ENCODE data around the gene ROBO1.
"Not testable (repeated sequence)": the region's sequence is repeated elsewhere in the genome, so short reads cannot be mapped to it uniquely, and the experiment has no call there.

The ROBO1 gene

DNA sequence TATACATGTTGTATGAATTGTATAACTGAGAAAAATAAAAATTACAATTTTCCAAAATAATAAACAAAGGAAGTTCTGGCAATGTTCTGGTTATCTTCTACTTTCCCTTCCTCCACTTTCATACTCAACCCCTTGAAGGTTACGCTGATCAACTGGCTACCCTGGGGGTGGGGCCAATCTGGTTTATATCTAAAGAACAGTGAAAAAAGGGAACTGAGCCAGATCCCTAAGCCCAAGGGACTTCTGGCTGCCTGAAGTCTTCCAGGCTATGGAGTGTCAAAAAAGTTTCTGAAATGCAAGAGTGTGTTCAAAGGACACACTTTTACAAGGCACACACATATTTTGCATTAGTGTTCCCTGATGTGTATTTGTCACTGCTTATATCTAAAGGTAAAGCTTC, 591.9 kb downstream of the ROBO1 start:
- H3K27me3 Mint-ChIP-seq (ENCODE audit: low read depth, poor library complexity), result no peaks in the 10 kb centered on the region
- TF ChIP-seq, protein P1, sequence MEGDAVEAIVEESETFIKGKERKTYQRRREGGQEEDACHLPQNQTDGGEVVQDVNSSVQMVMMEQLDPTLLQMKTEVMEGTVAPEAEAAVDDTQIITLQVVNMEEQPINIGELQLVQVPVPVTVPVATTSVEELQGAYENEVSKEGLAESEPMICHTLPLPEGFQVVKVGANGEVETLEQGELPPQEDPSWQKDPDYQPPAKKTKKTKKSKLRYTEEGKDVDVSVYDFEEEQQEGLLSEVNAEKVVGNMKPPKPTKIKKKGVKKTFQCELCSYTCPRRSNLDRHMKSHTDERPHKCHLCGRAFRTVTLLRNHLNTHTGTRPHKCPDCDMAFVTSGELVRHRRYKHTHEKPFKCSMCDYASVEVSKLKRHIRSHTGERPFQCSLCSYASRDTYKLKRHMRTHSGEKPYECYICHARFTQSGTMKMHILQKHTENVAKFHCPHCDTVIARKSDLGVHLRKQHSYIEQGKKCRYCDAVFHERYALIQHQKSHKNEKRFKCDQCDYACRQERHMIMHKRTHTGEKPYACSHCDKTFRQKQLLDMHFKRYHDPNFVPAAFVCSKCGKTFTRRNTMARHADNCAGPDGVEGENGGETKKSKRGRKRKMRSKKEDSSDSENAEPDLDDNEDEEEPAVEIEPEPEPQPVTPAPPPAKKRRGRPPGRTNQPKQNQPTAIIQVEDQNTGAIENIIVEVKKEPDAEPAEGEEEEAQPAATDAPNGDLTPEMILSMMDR (IDR thresholded peaks at IDR 0.05), result no peak
- H3K4me1 Mint-ChIP-seq, result peaks cover 45% of the 10 kb centered on the region
- no peaks in the 10 kb centered on the region for H3K36me3 Mint-ChIP-seq (ENCODE audit: low read depth)
- no peak overlapping the region for H3K27ac Mint-ChIP-seq
- no peak for DNase-seq
- peaks cover 5% of the 10 kb centered on the region for H3K9me3 Mint-ChIP-seq
- no peak overlapping the region for H3K4me3 Mint-ChIP-seq

GRCh38 chr3:79173259-79173658, 594.5 kb downstream of the ROBO1 start:
- not testable (repeated sequence) for H3K4me3 Mint-ChIP-seq; H3K27me3 Mint-ChIP-seq (ENCODE audit: low read depth, poor library complexity); H3K36me3 Mint-ChIP-seq (ENCODE audit: low read depth); H3K27ac Mint-ChIP-seq; DNase-seq; H3K9me3 Mint-ChIP-seq
- H3K4me1 Mint-ChIP-seq, result peaks cover 24% of the 10 kb centered on the region

DNA sequence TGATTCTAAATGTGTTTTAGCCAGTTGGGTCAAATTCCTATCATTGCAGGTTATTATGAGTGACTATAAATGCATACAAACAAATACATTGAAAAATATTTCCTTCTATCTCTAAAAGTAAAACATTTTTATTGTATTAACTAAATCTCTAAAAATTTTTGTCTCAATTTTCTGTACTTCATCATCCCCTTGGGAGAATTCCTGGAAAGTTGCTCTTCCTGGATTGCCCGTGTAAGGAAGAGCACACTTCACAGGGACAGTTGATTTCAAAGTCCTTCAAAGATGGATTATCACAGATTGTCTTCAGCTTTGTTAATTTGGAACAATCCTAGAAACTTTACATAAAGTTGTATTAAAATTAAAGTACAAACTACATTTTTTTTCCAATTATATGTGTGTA, 595.6 kb downstream of the ROBO1 start:
- Mint-ChIP-seq H3K36me3 (ENCODE audit: low read depth) (no peaks in the 10 kb centered on the region), H3K27me3 (ENCODE audit: low read depth, poor library complexity) (no peaks in the 10 kb centered on the region), H3K4me1 (peaks cover 14% of the 10 kb centered on the region), H3K27ac (no peak overlapping the region), H3K4me3 (no peak overlapping the region), H3K9me3 (peaks cover 5% of the 10 kb centered on the region)
- no peak for DNase-seq
- TF ChIP-seq, protein P1 (IDR thresholded peaks at IDR 0.05), result no peak

- H3K36me3 Mint-ChIP-seq (ENCODE audit: low read depth), result no peaks in the 10 kb centered on the region
- DNase-seq, result no peak
- H3K9me3 Mint-ChIP-seq, result peaks cover 5% of the 10 kb centered on the region
- TF ChIP-seq, protein P1 (IDR thresholded peaks at IDR 0.05), result no peak
- no peak overlapping the region for H3K4me3 Mint-ChIP-seq
- H3K27me3 Mint-ChIP-seq (ENCODE audit: low read depth, poor library complexity), result no peaks in the 10 kb centered on the region
- peaks cover 6% of the 10 kb centered on the region for H3K4me1 Mint-ChIP-seq
- H3K27ac Mint-ChIP-seq, result no peak overlapping the region
Measured at GRCh38 chr3:79170021-79170420, 597.8 kb downstream of the ROBO1 start.

GRCh38 chr3:79167651-79168416, 600.0 kb downstream of the ROBO1 start:
- H3K36me3 Mint-ChIP-seq (ENCODE audit: low read depth), result no peaks in the 10 kb centered on the region
- no peaks in the 10 kb centered on the region for H3K27me3 Mint-ChIP-seq (ENCODE audit: low read depth, poor library complexity)
- H3K9me3 Mint-ChIP-seq, result no peaks in the 10 kb centered on the region
- H3K4me3 Mint-ChIP-seq, result no peak overlapping the region
- TF ChIP-seq, protein P1 (IDR thresholded peaks at IDR 0.05), result no peak
- no peaks in the 10 kb centered on the region for H3K4me1 Mint-ChIP-seq
- no peak for DNase-seq
- H3K27ac Mint-ChIP-seq, result no peak overlapping the region

GRCh38 chr3:79162653-79163052, 605.1 kb downstream of the ROBO1 start:
- TF ChIP-seq, protein P1 (IDR thresholded peaks at IDR 0.05), result no peak
- Mint-ChIP-seq H3K27me3 (ENCODE audit: low read depth, poor library complexity) (no peaks in the 10 kb centered on the region), H3K4me1 (no peaks in the 10 kb centered on the region), H3K9me3 (no peaks in the 10 kb centered on the region), H3K4me3 (no peak overlapping the region), H3K36me3 (ENCODE audit: low read depth) (no peaks in the 10 kb centered on the region), H3K27ac (no peak overlapping the region)
- no peak for DNase-seq
